ENCODE measurements around the gene RCHY1.

The RCHY1 gene

GRCh38 chr4:75495476-75495875 is 18.7 kb downstream of the RCHY1 start:
- peaks cover 68% of the 10 kb centered on the region for H3K36me3 ChIP-seq (ENCODE audit: insufficient read depth, low read length)
- H3K27ac ChIP-seq (ENCODE audit: low read depth, low read length, poor library complexity, severe bottlenecking): no peak overlapping the region

DNA sequence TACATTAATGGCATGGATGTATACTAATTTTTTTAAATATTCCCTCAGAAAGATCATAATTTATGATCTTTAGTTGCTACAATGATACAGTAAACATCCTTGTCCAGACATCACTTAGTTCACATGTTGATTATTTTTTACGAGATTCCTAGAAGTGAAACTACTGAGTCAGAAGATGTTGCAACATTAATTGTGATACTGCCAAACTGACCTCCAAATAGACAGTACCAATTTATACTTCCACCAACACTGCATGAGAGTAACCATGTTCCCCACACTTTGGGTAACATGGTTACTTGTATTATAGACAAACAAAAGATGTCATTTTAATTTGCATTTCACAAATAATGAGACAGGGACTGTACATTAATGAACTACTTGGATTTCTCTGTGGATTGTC is 19.6 kb downstream of the RCHY1 start:
- H3K9me3 ChIP-seq (ENCODE audit: low read length): peaks cover 9% of the 10 kb centered on the region; the same call in 1 of the 2 replicates
- H3K4me1 ChIP-seq (ENCODE audit: insufficient read depth, low read length, severe bottlenecking): no peaks in the 10 kb centered on the region
- H3K9me2 ChIP-seq (ENCODE audit: low read depth, low read length): no peaks in the 10 kb centered on the region
- no peaks in the 10 kb centered on the region for H3F3A ChIP-seq (ENCODE audit: insufficient read depth, low read length)
- H3K27ac ChIP-seq (ENCODE audit: low read depth, low read length, poor library complexity, severe bottlenecking): no peak overlapping the region
- no peak overlapping the region for H3K9ac ChIP-seq (ENCODE audit: low read length)
- peaks cover 66% of the 10 kb centered on the region for H3K36me3 ChIP-seq (ENCODE audit: insufficient read depth, low read length)
- no peak overlapping the region for H3K4me2 ChIP-seq (ENCODE audit: low read length)
- H3K79me2 ChIP-seq (ENCODE audit: insufficient read depth, low read length): 0 out of 2 replicates have a peak, but pooled peaks cover 12% of the 10 kb centered on the region
- H2AFZ ChIP-seq (ENCODE audit: low read length): no peak overlapping the region
- H3K4me3 ChIP-seq (ENCODE audit: low read depth, low read length, poor library complexity, severe bottlenecking): no peak overlapping the region
- H3K27me3 ChIP-seq (ENCODE audit: insufficient read depth, low read length): no peaks in the 10 kb centered on the region
- no peaks in the 10 kb centered on the region for H4K20me1 ChIP-seq (ENCODE audit: insufficient read depth, low read length)
- no peak for TF ChIP-seq EZH2 (IDR thresholded peaks at IDR 0.05; ENCODE audit: borderline replicate concordance, low read length)
- no peak for TF ChIP-seq CTCF (IDR thresholded peaks at IDR 0.05; ENCODE audit: low read length)

More at GRCh38 chr4:75495476-75495875, 18.7 kb downstream of the RCHY1 start:
- Histone ChIP-seq H3K27me3 (ENCODE audit: insufficient read depth, low read length) (no peaks in the 10 kb centered on the region), H3F3A (ENCODE audit: insufficient read depth, low read length) (no peaks in the 10 kb centered on the region), H3K79me2 (ENCODE audit: insufficient read depth, low read length) (0 out of 2 replicates have a peak, but pooled peaks cover 12% of the 10 kb centered on the region), H3K9ac (ENCODE audit: low read length) (no peak overlapping the region), H3K4me1 (ENCODE audit: insufficient read depth, low read length, severe bottlenecking) (no peaks in the 10 kb centered on the region), H3K4me3 (ENCODE audit: low read depth, low read length, poor library complexity, severe bottlenecking) (no peak overlapping the region), H4K20me1 (ENCODE audit: insufficient read depth, low read length) (no peaks in the 10 kb centered on the region), H3K4me2 (ENCODE audit: low read length) (no peak overlapping the region), H3K9me2 (ENCODE audit: low read depth, low read length) (no peaks in the 10 kb centered on the region), H3K9me3 (ENCODE audit: low read length) (peaks cover 9% of the 10 kb centered on the region; the same call in 1 of the 2 replicates), H2AFZ (ENCODE audit: low read length) (no peak overlapping the region)
- no peak for TF ChIP-seq CTCF (IDR thresholded peaks at IDR 0.05; ENCODE audit: low read length)
- TF ChIP-seq EZH2 (IDR thresholded peaks at IDR 0.05; ENCODE audit: borderline replicate concordance, low read length): no peak

DNA sequence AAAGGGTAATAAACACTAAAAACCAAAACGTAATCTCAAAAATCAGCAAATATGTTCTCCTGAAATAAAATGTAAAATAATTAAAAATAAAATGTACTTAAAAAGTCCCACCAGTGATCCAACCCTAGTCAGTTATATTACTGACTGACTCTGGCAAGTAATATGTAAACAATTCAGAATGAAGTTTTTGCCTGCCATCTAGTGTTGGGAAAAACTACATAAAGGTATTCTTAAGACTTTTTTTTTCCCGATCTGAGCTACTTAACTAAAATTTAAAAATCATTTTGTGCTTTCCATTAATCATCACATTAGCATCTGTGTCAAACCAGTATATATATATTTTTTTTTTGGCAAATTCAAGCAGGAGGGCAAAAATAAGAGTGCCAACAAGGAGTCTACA is 24.0 kb downstream of the RCHY1 start:
- H3K27ac ChIP-seq (ENCODE audit: low read depth, low read length, poor library complexity, severe bottlenecking): no peak overlapping the region
- no peaks in the 10 kb centered on the region for H3K79me2 ChIP-seq (ENCODE audit: insufficient read depth, low read length)
- no peaks in the 10 kb centered on the region for H3K9me2 ChIP-seq (ENCODE audit: low read depth, low read length)
- H3K4me1 ChIP-seq (ENCODE audit: insufficient read depth, low read length, severe bottlenecking): no peaks in the 10 kb centered on the region
- no peaks in the 10 kb centered on the region for H4K20me1 ChIP-seq (ENCODE audit: insufficient read depth, low read length)
- no peaks in the 10 kb centered on the region for H3K27me3 ChIP-seq (ENCODE audit: insufficient read depth, low read length)
- no peak overlapping the region for H3K9ac ChIP-seq (ENCODE audit: low read length)
- no peak overlapping the region for H3K4me2 ChIP-seq (ENCODE audit: low read length)
- H2AFZ ChIP-seq (ENCODE audit: low read length): no peak overlapping the region
- H3K9me3 ChIP-seq (ENCODE audit: low read length): no peaks in the 10 kb centered on the region
- H3F3A ChIP-seq (ENCODE audit: insufficient read depth, low read length): no peaks in the 10 kb centered on the region
- H3K36me3 ChIP-seq (ENCODE audit: insufficient read depth, low read length): peaks cover 43% of the 10 kb centered on the region
- H3K4me3 ChIP-seq (ENCODE audit: low read depth, low read length, poor library complexity, severe bottlenecking): no peak overlapping the region
- TF ChIP-seq CTCF (IDR thresholded peaks at IDR 0.05; ENCODE audit: low read length): peak; percentile 29; the same call in 1 of the 2 replicates
- TF ChIP-seq EZH2 (IDR thresholded peaks at IDR 0.05; ENCODE audit: borderline replicate concordance, low read length): no peak
